HG03520 (cell line): ENCODE data around the gene CXCR1.
"Not testable (repeated sequence)": the region's sequence is repeated elsewhere in the genome, so short reads cannot be mapped to it uniquely, and the experiment has no call there.

Experiments used
- ATAC-seq: cut with Tn5 transposase; IDR thresholded peaks from one replicate; pipeline ENCODE4 v1.9.1; 2021; ENCODE audit warnings: mild to moderate bottlenecking, moderate library complexity; ENCODE audit not compliant: unreplicated experiment

CXCR1 gene

GRCh38 chr2:218166791-218167190, at the start of gene CXCR1:
CXCR1 (minus strand) TSS chr2:218166962; CDS start chr2:218165211, 1,751 bp downstream.
- ATAC-seq, result no peak

GRCh38 chr2:218216336-218216673, 49.5 kb upstream of the CXCR1 start:
- ATAC-seq, result no peak

DNA sequence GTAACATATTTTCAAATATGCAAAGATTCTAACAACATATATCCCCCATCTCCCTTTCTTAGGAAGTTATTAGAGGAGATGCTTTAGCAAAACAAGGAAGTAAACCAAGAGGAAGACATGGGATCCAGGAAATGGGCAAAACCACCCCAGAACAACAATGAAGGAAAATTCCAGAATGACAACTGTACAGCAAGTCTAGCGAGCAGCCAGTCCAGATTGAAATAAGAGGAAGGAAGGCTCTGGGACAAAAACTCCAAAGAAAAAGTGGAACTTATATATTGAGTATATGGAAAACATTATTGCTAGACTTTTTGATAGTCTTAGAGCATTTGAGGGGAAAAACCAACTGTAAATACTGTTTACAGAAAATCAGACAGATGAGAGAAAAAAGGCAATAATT, 47.4 kb upstream of the CXCR1 start:
- no peak for ATAC-seq

GRCh38 chr2:218209078-218209477, 42.3 kb upstream of the CXCR1 start:
- no peak for ATAC-seq

GRCh38 chr2:218202266-218202665, 35.5 kb upstream of the CXCR1 start:
- ATAC-seq, result no peak

DNA sequence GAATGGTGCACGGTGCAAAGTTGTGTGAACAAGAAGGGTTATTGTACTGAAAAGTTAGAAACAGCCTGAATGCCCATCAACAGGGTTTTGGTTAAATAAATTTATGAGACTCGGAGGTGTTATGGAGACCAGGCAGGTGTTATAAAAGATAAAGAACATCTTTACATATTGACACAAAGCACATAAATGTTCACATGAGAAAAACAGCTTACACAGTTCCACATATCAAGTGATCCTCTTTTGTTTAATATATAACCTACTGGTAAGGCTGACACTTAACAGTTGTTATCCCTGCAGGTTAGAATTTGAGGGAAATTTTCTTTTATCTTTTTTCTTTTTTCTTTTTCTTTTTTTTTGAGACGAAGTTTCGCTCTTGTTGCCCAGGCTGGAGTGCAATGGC, 30.2 kb upstream of the CXCR1 start:
- no peak for ATAC-seq

GRCh38 chr2:218194880-218195279, 28.1 kb upstream of the CXCR1 start:
- no peak for ATAC-seq

GRCh38 chr2:218193701-218194100, 26.9 kb upstream of the CXCR1 start:
- no peak for ATAC-seq

DNA sequence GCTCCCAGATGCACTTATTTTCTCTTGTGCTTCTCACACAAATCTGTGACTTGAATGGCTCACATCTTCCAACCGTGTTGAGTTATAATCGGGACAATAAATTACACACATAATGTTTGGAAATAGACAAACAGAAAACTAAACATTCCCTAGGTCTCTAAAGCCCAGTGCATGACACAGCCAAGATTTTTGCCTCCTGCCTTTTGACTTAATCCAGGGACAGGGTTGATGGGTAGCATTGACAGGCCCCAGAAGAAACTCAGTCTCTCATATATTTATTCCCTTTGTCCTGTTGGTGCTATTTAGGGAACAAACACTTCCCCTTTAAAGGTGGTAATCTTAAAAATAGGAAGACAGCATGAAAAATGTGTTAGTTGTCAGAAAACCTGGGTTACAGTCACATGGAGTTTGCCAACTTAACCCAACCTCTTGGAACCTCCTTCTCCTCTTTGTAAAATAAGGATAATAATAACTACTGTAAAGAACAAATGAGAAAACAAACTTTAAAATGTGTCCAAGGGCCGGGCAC, 26.2 kb upstream of the CXCR1 start:
- no peak for ATAC-seq

GRCh38 chr2:218188528-218188927, 21.8 kb upstream of the CXCR1 start:
- no peak for ATAC-seq

DNA sequence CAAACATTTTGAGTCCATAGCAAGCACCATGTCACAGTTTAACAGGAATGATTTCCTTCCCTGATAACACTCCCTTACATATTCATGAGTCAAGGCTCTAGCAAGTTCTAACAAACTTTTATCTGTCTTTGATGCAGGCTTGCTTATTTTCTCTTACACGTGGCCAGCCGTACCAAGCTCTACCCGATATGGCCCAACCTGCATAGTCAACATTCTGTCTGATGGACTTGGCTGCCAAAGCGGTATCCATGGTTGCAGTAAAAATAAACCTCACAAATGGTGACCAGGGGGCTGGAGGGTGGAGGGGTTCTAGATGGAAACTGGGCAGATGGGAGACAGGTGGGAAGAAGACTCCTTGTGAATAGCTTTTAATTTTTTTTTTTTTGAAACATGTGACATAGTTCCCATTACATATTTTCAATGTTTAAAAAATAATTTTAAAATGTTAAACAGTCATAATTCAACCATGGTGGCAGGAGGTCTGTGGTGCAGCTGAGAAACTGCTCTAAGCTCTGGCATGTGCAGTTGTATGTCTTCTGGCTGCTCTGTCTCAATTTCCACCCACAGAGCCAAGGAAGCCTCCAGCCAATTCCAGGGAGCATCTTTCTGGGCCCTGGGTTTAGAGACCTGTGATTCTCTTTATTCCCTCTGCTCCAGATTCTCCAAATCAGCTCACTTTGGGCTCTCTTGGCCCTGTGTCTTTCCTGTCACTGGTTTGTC, 20.7 kb upstream of the CXCR1 start:
- no peak for ATAC-seq

DNA sequence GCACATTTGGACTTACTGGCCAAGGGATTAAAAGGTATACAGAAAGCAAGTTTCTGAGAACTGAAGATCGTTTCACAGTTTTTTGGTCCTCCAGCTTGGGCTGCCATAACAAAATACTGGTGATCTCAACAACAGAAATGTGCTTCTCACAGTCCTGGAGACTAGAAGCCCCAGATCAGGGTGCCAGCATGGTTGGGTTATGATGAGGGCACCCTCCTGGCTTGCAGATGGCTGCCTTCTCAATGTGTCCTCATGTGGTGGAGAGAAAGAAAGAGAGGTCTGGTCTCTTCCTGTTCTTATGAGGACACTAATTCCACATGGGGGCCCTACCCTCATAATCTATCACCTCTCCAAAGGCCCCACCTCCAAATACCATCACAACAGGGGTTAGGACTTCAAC, 20.1 kb upstream of the CXCR1 start:
- no peak for ATAC-seq

DNA sequence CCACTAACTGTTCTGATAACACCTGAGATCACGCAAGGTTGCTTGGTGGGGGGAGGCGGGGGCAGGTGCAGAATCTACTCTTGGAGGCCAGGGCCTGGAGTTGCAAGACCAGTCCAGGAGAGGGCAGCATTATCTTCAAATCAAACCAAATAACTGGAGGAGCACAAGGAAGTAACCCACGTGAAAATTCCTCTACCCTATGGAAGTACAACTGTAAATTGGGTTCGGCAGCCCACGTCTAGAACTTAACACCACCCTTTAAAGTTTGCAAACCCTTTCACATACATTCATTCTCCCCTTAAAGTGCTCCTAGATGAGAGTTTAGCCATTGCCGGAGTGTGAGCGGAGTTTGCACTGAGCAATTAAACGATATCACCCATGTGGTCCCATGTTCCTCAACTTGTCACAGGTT, 19.6 kb upstream of the CXCR1 start:
- no peak for ATAC-seq

- no peak for ATAC-seq
These were observed 17.6 kb upstream of the CXCR1 start for GRCh38 chr2:218184331-218184730.

GRCh38 chr2:218180467-218181114, 13.8 kb upstream of the CXCR1 start:
- ATAC-seq, result no peak

- ATAC-seq, result no peak
These were observed 13.0 kb upstream of the CXCR1 start for GRCh38 chr2:218179782-218180181.

- no peak for ATAC-seq
These were observed 6.1 kb upstream of the CXCR1 start for GRCh38 chr2:218172845-218173244.

GRCh38 chr2:218171744-218172143, 5.0 kb upstream of the CXCR1 start:
- not testable (repeated sequence) for ATAC-seq

DNA sequence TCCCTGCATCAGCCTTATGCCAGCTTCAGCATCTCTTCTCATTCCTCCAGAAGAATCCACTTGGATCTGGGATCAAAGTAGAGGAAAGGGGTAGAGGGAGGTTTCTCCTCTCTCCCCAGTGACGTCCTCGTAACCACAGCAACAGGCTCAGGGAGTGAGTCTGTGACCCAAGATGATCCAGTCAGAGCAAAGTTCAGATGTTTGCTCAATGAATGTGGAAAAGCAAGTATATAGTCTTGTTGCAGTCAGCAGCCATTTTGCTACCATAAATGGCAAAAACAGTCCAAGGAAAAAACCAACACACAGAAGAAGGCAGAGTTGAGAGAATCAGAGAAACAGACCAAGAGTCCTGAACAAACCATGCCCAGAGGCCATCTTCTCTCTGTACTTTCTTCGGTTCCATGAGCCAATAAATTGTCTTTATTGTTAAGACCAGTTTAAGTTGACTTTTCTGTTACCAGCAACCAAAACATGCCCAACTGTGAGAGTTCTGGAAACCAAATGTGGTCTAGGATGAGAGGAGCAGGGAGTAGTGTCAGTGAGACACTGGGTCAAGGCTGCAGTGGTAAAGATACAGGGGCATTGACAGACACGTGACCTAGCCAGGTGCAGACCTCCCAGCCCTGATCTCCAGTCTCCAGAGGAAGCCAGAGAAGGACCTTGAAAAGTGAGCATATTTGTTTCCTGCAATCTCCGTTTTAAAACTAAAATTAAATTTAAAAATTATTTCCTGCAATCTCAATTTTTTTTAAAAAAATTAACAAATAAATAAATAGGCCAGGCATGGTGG, 3.2 kb upstream of the CXCR1 start:
- no peak for ATAC-seq

- ATAC-seq, result no peak
These were observed 2.1 kb upstream of the CXCR1 start for GRCh38 chr2:218168635-218169462.

GRCh38 chr2:218168016-218168415, 1.3 kb upstream of the CXCR1 start:
- ATAC-seq, result no peak
